Upper lobe of right lung (tissue), 1 donor: ENCODE measurements around the gene EIF4E2. TPM values are rescaled to one million over a fixed set of nuclear protein-coding genes. Genes with fewer than 3 reads are reported as not detected.
A peak's percentile ranks its signal among the peaks of the same experiment; 100 is the strongest.
"Not testable (repeated sequence)": the region's sequence is repeated elsewhere in the genome, so short reads cannot be mapped to it uniquely, and the experiment has no call there.

Experiments
- ATAC-seq: fragments of 200-7000 bp; cut with Tn5 transposase; one replicate; pipeline ENCODE4 v1.9.1; 2020; ENCODE audit warnings: mild to moderate bottlenecking, moderate library complexity
- DNase-seq: peaks from one replicate; pipeline ENCODE4 v3.0.0-alpha.2; 2020
- H3K27ac ChIP-seq: fragments of 200-600 bp; one replicate; pipeline ENCODE4 v1.8.0; 2022
- H3K27me3 ChIP-seq: fragments of 200-600 bp; one replicate; pipeline ENCODE4 v1.8.0; 2022; ENCODE audit warnings: mild to moderate bottlenecking
- H3K36me3 ChIP-seq: fragments of 200-600 bp; one replicate; pipeline ENCODE4 v1.8.0; 2022
- H3K4me1 ChIP-seq: fragments of 200-600 bp; one replicate; pipeline ENCODE4 v1.8.0; 2022
- H3K4me3 ChIP-seq: fragments of 200-600 bp; one replicate; pipeline ENCODE4 v1.8.0; 2022; ENCODE audit warnings: mild to moderate bottlenecking
- H3K9me3 ChIP-seq: fragments of 200-600 bp; one replicate; pipeline ENCODE4 v1.8.0; 2022
- intact Hi-C: fragments of 100-400 bp; cut with DNase I; formaldehyde crosslinking; loops from one replicate; pipeline ENCODE4 v1.11.0; 2022
- total RNA-seq: library from RNA; stranded (reverse); fragmentation: NEBNext Ultra II Directional; extraction: Animal tissue kit (Norgen Biotek cat#: 25700); gene quantifications from one replicate; pipeline ENCODE4 v1.2.1, GENCODE V29; 2021
- TF ChIP-seq, protein P1 (sequence below): fragments of 200-600 bp; IDR thresholded peaks from one replicate; pipeline ENCODE4 v1.8.0; 2022; ENCODE audit warnings: antibody characterized with exemption
- donor health status: DM: no; HTN: yes; CAD: no; lungs with severe emphysema.

Gene EIF4E2
- total RNA-seq, 1 donor from 2014 or later, result 68.0 TPM

DNA sequence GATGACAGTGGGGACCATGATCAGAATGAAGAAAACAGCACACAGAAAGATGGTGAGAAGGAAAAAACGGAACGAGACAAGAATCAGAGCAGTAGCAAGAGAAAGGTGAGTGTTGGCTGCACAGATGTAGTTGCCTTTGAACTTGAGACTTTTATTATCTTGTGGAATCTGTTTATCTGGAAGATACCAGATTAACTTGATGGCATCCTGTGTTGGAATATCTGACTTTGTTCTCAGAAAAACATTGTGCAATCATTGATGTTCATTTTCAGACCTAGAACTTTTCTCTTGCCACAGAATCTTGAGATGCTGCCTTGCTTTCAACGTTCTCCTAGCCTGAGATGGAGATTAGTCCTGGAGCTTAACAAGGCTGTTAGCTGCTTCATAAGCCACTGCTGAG, 5.9 kb downstream of the EIF4E2 start:
- DNase-seq, result no peak
- Histone ChIP-seq H3K36me3 (peaks cover 64% of the 10 kb centered on the region), H3K27ac (no peak overlapping the region), H3K4me3 (no peak overlapping the region), H3K9me3 (no peaks in the 10 kb centered on the region), H3K27me3 (no peaks in the 10 kb centered on the region), H3K4me1 (peaks cover 30% of the 10 kb centered on the region)
- intact Hi-C loops, result no loop called here
- ATAC-seq, result no peak
- TF ChIP-seq, protein P1, sequence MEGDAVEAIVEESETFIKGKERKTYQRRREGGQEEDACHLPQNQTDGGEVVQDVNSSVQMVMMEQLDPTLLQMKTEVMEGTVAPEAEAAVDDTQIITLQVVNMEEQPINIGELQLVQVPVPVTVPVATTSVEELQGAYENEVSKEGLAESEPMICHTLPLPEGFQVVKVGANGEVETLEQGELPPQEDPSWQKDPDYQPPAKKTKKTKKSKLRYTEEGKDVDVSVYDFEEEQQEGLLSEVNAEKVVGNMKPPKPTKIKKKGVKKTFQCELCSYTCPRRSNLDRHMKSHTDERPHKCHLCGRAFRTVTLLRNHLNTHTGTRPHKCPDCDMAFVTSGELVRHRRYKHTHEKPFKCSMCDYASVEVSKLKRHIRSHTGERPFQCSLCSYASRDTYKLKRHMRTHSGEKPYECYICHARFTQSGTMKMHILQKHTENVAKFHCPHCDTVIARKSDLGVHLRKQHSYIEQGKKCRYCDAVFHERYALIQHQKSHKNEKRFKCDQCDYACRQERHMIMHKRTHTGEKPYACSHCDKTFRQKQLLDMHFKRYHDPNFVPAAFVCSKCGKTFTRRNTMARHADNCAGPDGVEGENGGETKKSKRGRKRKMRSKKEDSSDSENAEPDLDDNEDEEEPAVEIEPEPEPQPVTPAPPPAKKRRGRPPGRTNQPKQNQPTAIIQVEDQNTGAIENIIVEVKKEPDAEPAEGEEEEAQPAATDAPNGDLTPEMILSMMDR, result no peak

DNA sequence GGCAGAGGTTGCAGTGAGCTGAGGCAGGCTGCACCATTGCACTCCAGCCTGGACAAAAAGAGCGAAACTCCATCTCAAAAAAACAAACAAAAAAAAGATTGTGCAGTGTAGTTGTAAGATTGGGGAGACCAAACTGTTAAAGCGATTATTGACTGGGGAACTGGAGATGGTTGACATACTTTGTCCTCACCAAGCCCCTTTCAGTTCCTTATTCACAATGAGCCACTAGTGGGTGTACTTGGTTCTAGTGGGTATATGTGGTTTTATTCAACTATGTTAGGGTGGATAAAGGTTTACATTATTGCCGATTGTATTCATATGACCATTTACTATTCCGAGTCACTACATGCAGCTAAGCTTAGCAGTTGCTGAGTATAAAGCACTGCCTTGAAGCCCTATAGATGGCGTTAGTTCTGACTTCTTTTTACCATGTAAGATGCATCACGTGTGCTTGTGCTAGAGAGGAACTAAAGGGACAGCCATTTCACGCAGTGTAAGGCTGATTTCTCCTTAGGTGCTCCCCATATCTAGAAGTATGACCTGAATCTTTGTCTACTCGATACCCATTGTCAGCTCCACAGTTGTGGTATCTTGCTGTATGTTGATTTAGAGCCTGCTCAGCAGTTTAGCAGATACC, 12.1 kb downstream of the EIF4E2 start:
- peaks cover 100% of the 10 kb centered on the region for H3K36me3 ChIP-seq
- TF ChIP-seq, protein P1, result no peak
- intact Hi-C loops, result no loop called here
- no peak overlapping the region for H3K27ac ChIP-seq
- no peaks in the 10 kb centered on the region for H3K9me3 ChIP-seq
- H3K4me3 ChIP-seq, result no peak overlapping the region
- H3K4me1 ChIP-seq, result no peaks in the 10 kb centered on the region
- no peak for DNase-seq
- H3K27me3 ChIP-seq, result no peaks in the 10 kb centered on the region
- peak; percentile 50 for ATAC-seq

DNA sequence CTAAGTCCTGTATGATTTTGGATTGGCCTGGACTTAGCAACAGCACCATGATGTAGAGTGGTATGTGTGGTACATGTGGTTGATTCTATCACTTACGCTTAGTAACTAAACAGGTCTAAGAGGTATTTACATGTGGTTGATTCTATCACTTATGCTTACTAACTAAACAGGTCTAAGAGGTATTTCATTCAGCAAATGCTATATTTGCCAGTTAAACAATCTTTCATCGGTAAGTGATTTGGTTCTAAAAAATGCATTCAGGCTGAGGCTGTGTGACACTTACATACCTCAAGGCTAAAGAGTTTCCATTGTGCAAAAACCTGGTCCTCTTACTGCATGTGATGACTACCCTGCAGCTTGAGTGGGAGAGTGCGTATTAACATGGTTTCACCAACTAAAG, 13.1 kb downstream of the EIF4E2 start:
- TF ChIP-seq, protein P1, result no peak
- H3K27me3 ChIP-seq, result no peaks in the 10 kb centered on the region
- no peak overlapping the region for H3K27ac ChIP-seq
- ATAC-seq, result peak; percentile 60
- no peaks in the 10 kb centered on the region for H3K9me3 ChIP-seq
- no peak overlapping the region for H3K4me3 ChIP-seq
- intact Hi-C loops, result no loop called here
- DNase-seq, result no peak
- peaks cover 100% of the 10 kb centered on the region for H3K36me3 ChIP-seq
- H3K4me1 ChIP-seq, result no peaks in the 10 kb centered on the region

DNA sequence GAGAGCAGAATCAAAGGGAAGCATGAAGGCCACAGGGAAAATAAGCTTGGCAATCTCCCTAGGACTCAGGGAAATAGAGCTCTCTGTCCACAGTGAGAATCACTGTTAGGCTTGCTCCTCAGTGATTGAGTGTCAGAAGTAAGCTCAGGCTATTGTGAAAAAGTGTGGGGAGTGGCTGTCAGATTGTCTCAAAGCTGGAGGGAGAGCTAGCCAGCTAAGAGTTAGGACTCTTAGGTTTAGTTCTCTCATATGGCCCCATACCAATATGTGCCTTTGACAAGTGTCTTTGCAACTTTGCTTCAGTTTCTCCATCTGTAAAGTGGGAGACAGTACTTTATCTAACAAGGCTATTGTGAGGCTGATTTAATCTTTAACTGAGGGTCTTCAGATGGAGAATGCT, 17.2 kb downstream of the EIF4E2 start:
- DNase-seq (no peak), ATAC-seq (no peak)
- no peaks in the 10 kb centered on the region for H3K4me1 ChIP-seq
- H3K36me3 ChIP-seq, result peaks cover 99% of the 10 kb centered on the region
- no peak overlapping the region for H3K4me3 ChIP-seq
- no peaks in the 10 kb centered on the region for H3K9me3 ChIP-seq
- TF ChIP-seq, protein P1, result no peak
- intact Hi-C loops, result no loop called here
- no peak overlapping the region for H3K27ac ChIP-seq
- no peaks in the 10 kb centered on the region for H3K27me3 ChIP-seq

DNA sequence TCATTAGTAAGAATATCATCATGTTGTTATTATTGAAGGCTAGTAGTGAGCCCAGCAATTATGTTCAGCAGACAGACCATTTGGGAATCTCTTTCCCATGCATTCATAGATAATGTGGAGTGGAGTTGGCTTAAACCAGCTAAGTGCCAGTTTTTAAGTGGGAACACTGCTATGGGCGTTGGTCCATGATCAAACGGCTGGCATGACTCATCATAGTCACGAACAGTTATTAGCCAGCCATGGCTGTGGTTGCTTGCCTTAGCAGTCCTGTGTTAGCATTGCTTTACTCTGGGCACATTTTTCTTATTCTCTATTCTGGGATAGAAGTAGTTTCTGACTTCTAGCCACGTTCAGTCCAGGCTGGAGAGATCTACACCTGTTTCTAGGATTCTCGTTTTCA, 17.7 kb downstream of the EIF4E2 start:
- peaks cover 99% of the 10 kb centered on the region for H3K36me3 ChIP-seq
- ATAC-seq (peak; percentile 69), DNase-seq (no peak)
- no peaks in the 10 kb centered on the region for H3K27me3 ChIP-seq
- H3K4me1 ChIP-seq, result no peaks in the 10 kb centered on the region
- no peak overlapping the region for H3K27ac ChIP-seq
- no peak overlapping the region for H3K4me3 ChIP-seq
- TF ChIP-seq, protein P1, result no peak
- no peaks in the 10 kb centered on the region for H3K9me3 ChIP-seq
- intact Hi-C loops, result no loop called here

DNA sequence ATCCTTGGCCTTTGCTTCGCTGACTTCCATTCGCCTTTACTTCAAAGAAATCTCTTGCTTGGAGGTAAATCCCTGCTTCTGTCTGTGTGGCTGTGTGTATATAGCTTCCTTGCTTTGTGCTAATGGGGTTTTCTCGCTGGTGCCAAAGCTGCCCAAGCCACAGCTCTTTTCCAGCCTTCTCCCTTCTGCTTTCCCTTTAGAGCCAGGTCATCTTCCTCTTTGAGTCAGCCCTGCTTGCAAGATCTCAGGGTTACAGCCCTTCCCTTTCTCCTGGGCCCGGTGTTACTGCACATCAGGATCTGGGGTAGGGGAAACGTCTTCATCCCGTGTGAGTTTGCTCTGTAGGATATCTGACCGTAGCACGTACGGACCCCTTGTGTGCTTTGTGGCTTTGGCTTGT, 19.1 kb downstream of the EIF4E2 start:
- Histone ChIP-seq H3K4me1 (no peaks in the 10 kb centered on the region), H3K27me3 (no peaks in the 10 kb centered on the region), H3K27ac (no peak overlapping the region), H3K4me3 (no peak overlapping the region), H3K9me3 (no peaks in the 10 kb centered on the region), H3K36me3 (peaks cover 98% of the 10 kb centered on the region)
- no peak for DNase-seq
- no peak for ATAC-seq
- TF ChIP-seq, protein P1, result no peak
- intact Hi-C loops, result no loop called here

DNA sequence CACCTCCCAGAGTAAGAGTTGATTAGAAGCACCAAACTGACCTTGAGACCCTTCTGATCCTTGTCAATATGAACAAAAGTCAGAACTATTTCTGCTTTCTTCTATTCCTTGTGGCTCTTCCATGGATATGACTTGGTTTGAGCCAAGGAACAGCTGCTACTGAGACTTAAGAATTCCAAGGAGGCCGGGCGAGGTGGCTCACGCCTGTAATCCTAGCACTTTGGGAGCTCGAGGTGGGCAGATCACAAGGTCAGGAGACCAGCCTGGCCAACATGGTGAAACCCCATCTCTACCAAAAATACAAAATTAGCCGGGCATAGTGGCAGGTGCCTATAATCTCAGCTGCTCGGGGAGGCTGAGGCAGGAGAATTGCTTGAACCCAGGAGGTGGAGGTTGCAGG, 20.0 kb downstream of the EIF4E2 start:
- intact Hi-C loops, DNase-seq, H3K27me3 ChIP-seq, H3K4me3 ChIP-seq, H3K27ac ChIP-seq, ATAC-seq, H3K9me3 ChIP-seq, H3K4me1 ChIP-seq: not testable (repeated sequence)
- peaks cover 98% of the 10 kb centered on the region for H3K36me3 ChIP-seq
